Measurements from ENCODE around the gene UCK1.

GRCh38 chr9:131481441-131482342 lies 49.4 kb downstream of the UCK1 start:
- TF ChIP-seq CTCF (IDR thresholded peaks at IDR 0.05; ENCODE audit: low read length) (no peak), EZH2 (IDR thresholded peaks at IDR 0.05; ENCODE audit: borderline replicate concordance, low read length) (no peak)
